Stimulated activated CD8-positive, alpha-beta memory T cell treated with anti-CD3 and anti-CD28 coated beads, Interleukin-2, amount 100 ng/mL, for 1 hour (primary cell): ENCODE data around the gene GAS6.
"Not testable (repeated sequence)": the region's sequence is repeated elsewhere in the genome, so short reads cannot be mapped to it uniquely, and the experiment has no call there.

ENCODE experiments used
- DNase-seq, 2 donors: peaks; one replicate each; pipeline ENCODE4 v3.0.0-alpha.2; 2020; ENCODE audit warnings: low read depth in 2 of 2

The GAS6 gene

GRCh38 chr13:113806104-113806471 lies 57.8 kb downstream of the GAS6 start:
- no peak for DNase-seq

GRCh38 chr13:113805431-113806103 lies 58.3 kb downstream of the GAS6 start:
- DNase-seq, result no peak

- no peak for DNase-seq
These were observed 59.0 kb downstream of the GAS6 start for GRCh38 chr13:113804703-113805430.

GRCh38 chr13:113804017-113804702 lies 59.7 kb downstream of the GAS6 start:
- no peak for DNase-seq

GRCh38 chr13:113803409-113804016 lies 60.4 kb downstream of the GAS6 start:
- no peak for DNase-seq

- no peak for DNase-seq
These were observed 61.1 kb downstream of the GAS6 start for GRCh38 chr13:113802761-113803160.

GRCh38 chr13:113802090-113802531 lies 61.8 kb downstream of the GAS6 start:
- no peak for DNase-seq

GRCh38 chr13:113801289-113801961 lies 62.5 kb downstream of the GAS6 start:
- no peak for DNase-seq

GRCh38 chr13:113800576-113800926 lies 63.3 kb downstream of the GAS6 start:
- no peak for DNase-seq

GRCh38 chr13:113798200-113798811 lies 65.6 kb downstream of the GAS6 start:
- DNase-seq, result no peak

GRCh38 chr13:113796964-113797676 lies 66.8 kb downstream of the GAS6 start:
- DNase-seq, result no peak

GRCh38 chr13:113796211-113796963 lies 67.5 kb downstream of the GAS6 start:
- DNase-seq, result no peak

GRCh38 chr13:113795362-113795761 lies 68.5 kb downstream of the GAS6 start:
- DNase-seq, result not testable (repeated sequence)

- no peak for DNase-seq
These were observed 69.1 kb downstream of the GAS6 start for GRCh38 chr13:113794764-113795173.

- DNase-seq, result no peak
These were observed 69.8 kb downstream of the GAS6 start for GRCh38 chr13:113794086-113794485.

- DNase-seq, result no peak
These were observed 70.2 kb downstream of the GAS6 start for GRCh38 chr13:113793718-113794085.

- no peak for DNase-seq
These were observed 70.8 kb downstream of the GAS6 start for GRCh38 chr13:113792886-113793717.

GRCh38 chr13:113792236-113792770 lies 71.6 kb downstream of the GAS6 start:
- DNase-seq, result no peak

- no peak for DNase-seq
These were observed 72.1 kb downstream of the GAS6 start for GRCh38 chr13:113791761-113792160.
